ENCODE measurements around the gene CD82.

The CD82 gene

GRCh38 chr11:44550123-44550522 is 15.3 kb upstream of the CD82 start:
- no peak overlapping the region for H3K4me3 ChIP-seq
- no peaks in the 10 kb centered on the region for H3K36me3 ChIP-seq
- H3K4me1 ChIP-seq = no peaks in the 10 kb centered on the region
- TF ChIP-seq, protein P1, sequence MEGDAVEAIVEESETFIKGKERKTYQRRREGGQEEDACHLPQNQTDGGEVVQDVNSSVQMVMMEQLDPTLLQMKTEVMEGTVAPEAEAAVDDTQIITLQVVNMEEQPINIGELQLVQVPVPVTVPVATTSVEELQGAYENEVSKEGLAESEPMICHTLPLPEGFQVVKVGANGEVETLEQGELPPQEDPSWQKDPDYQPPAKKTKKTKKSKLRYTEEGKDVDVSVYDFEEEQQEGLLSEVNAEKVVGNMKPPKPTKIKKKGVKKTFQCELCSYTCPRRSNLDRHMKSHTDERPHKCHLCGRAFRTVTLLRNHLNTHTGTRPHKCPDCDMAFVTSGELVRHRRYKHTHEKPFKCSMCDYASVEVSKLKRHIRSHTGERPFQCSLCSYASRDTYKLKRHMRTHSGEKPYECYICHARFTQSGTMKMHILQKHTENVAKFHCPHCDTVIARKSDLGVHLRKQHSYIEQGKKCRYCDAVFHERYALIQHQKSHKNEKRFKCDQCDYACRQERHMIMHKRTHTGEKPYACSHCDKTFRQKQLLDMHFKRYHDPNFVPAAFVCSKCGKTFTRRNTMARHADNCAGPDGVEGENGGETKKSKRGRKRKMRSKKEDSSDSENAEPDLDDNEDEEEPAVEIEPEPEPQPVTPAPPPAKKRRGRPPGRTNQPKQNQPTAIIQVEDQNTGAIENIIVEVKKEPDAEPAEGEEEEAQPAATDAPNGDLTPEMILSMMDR (IDR thresholded peaks at IDR 0.05) = no peak
- DNase-seq = no peak
- H3K9me3 ChIP-seq = no peaks in the 10 kb centered on the region
- H3K27me3 ChIP-seq = no peaks in the 10 kb centered on the region
- intact Hi-C loops (cut with DNase I; ENCODE audit: low total_unique reads) = loop anchor here (5.0 kb wide), 1 partner anchor 362 kb away; no protein-coding TSS in a partner anchor
- H3K27ac ChIP-seq = no peak overlapping the region

DNA sequence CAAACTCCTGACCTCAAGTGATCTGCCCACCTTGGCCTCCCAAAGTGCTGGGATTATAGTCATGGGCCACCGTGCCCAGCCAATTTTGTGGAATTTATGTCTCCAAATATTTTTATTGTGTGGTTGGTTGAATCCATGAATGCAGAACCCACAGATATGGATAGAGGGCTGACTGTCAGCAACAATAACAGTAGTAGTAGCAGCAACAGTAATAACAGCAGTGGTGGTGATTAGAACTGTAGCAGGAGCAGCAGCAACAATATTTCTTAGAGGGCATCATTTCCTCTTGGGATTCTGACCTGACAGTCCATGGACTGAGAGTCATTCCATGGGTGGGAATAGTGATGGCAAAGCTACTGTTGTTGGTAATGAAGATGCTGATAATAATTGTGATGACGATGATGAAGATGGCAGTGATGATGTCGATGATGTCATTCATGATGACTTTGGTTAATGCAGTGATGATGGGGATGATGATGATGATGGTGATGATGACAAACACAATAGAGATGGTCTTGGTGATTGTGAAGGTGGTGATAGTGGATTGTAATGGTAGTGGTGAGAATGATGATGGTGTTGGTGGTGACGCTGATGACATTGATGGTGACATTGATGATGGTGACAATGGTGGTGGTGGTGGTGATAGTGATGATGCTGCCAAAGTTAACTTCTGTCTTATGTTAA is 13.9 kb upstream of the CD82 start:
- no peak overlapping the region for H3K27ac ChIP-seq
- no peaks in the 10 kb centered on the region for H3K27me3 ChIP-seq
- H3K36me3 ChIP-seq = no peaks in the 10 kb centered on the region
- H3K4me3 ChIP-seq = no peak overlapping the region
- peaks cover 0 to under 1% (median 0%) of the 10 kb centered on the region in 4 donors for H3K4me1 ChIP-seq
- no peak for DNase-seq
- intact Hi-C loops (cut with DNase I; ENCODE audit: low total_unique reads) = loop anchor here (5.0 kb wide), 1 partner anchor 361 kb away; no protein-coding TSS in a partner anchor
- TF ChIP-seq, protein P1 (IDR thresholded peaks at IDR 0.05) = no peak
- no peaks in the 10 kb centered on the region for H3K9me3 ChIP-seq

- TF ChIP-seq, protein P1 (IDR thresholded peaks at IDR 0.05) = no peak
- peaks cover 0 to 6% (median 2%) of the 10 kb centered on the region in 4 donors for H3K4me1 ChIP-seq
- no peaks in the 10 kb centered on the region for H3K9me3 ChIP-seq
- no peak for DNase-seq
- no peak overlapping the region for H3K27ac ChIP-seq
- no peak overlapping the region for H3K4me3 ChIP-seq
- no peaks in the 10 kb centered on the region for H3K36me3 ChIP-seq
- intact Hi-C loops (cut with DNase I; ENCODE audit: low total_unique reads) = no loop called here
- H3K27me3 ChIP-seq = no peaks in the 10 kb centered on the region
These were observed 10.2 kb upstream of the CD82 start for GRCh38 chr11:44555031-44555800.

GRCh38 chr11:44556735-44557409 is 8.6 kb upstream of the CD82 start:
- TF ChIP-seq, protein P1 (IDR thresholded peaks at IDR 0.05) = peak; percentile 91 to 93
- no peaks in the 10 kb centered on the region for H3K27me3 ChIP-seq
- DNase-seq = peak; percentile 70 to 79
- H3K36me3 ChIP-seq = no peaks in the 10 kb centered on the region
- H3K4me3 ChIP-seq = no peak overlapping the region
- H3K9me3 ChIP-seq = no peaks in the 10 kb centered on the region
- H3K4me1 ChIP-seq = peaks cover 0 to 6% (median 2%) of the 10 kb centered on the region in 4 donors
- intact Hi-C loops (cut with DNase I; ENCODE audit: low total_unique reads) = loop anchor here (2.0 kb wide), 1 partner anchor 60 kb away; no protein-coding TSS in a partner anchor
- H3K27ac ChIP-seq = no peak overlapping the region

DNA sequence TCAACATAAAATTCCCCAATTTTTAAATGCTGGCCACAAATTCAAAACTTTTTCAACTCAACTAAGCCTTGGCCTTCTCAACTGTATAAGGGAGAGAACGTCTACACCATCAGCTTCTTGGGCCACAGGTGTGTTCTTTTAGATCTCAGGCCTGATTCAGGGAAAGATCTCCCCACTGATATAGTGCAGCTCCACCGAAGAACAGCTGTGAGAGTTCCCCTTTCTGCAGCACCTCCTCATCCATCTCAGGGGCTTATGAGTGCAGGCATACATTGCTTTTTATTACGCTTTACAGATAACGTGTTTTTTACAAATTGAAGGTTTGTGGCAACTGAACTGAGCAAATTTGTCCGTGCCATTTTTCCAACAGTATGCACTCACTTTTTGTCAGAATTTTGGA is 8.0 kb upstream of the CD82 start:
- TF ChIP-seq, protein P1 (IDR thresholded peaks at IDR 0.05) = no peak
- intact Hi-C loops (cut with DNase I; ENCODE audit: low total_unique reads) = loop anchor here (2.0 kb wide), 1 partner anchor 59 kb away; no protein-coding TSS in a partner anchor
- no peak overlapping the region for H3K4me3 ChIP-seq
- H3K27ac ChIP-seq = no peak overlapping the region
- H3K4me1 ChIP-seq = peaks cover 0 to 6% (median 4%) of the 10 kb centered on the region in 4 donors
- H3K36me3 ChIP-seq = no peaks in the 10 kb centered on the region
- H3K27me3 ChIP-seq = no peaks in the 10 kb centered on the region
- DNase-seq = no peak
- no peaks in the 10 kb centered on the region for H3K9me3 ChIP-seq
